ENCODE measurements around the gene ATG2A. TPM values are rescaled to one million over a fixed set of nuclear protein-coding genes. Genes with fewer than 3 reads are reported as not detected.

Gene ATG2A
- total RNA-seq, 1 donor, result 25.7 TPM

DNA sequence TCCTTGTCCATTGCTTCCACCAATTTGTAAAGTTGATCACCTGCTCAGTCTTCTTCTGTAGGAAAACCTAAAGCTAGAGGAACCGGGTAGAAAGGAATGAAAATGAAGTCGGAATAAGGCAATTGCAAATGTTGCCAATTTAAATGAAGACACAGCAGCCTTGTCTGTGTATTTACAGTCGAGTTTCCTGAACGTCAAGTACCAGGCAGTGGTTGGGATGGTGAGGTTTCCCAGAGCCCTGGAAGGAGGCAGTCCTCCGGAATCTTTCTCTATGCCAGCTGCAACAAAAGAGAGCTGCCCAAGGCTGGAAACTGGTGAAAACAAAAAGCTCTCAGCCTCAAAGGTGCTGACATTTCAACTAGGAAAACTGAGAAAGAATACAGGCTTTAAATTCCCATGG lies 37.2 kb upstream of the ATG2A start:
- no peak for DNase-seq (ENCODE audit: insufficient read length, low spot score, missing footprints)
- Histone ChIP-seq H3K4me3 (ENCODE audit: insufficient read depth, low read length) (no peak overlapping the region), H2AFZ (ENCODE audit: low read length) (no peak overlapping the region), H4K20me1 (ENCODE audit: insufficient read depth, low read length) (no peaks in the 10 kb centered on the region), H3K4me1 (ENCODE audit: insufficient read depth, low read length) (no peaks in the 10 kb centered on the region), H3K27ac (ENCODE audit: low read depth, low read length) (no peak overlapping the region), H3K36me3 (ENCODE audit: insufficient read depth, low read length) (no peaks in the 10 kb centered on the region), H3K4me2 (ENCODE audit: insufficient read depth, low read length) (no peak overlapping the region), H3K79me2 (ENCODE audit: insufficient read depth, low read length) (no peaks in the 10 kb centered on the region), H3K9me3 (ENCODE audit: low read depth, low read length) (no peaks in the 10 kb centered on the region), H3K27me3 (ENCODE audit: insufficient read depth, low read length) (peaks cover 25% of the 10 kb centered on the region)
- TF ChIP-seq, protein P1, sequence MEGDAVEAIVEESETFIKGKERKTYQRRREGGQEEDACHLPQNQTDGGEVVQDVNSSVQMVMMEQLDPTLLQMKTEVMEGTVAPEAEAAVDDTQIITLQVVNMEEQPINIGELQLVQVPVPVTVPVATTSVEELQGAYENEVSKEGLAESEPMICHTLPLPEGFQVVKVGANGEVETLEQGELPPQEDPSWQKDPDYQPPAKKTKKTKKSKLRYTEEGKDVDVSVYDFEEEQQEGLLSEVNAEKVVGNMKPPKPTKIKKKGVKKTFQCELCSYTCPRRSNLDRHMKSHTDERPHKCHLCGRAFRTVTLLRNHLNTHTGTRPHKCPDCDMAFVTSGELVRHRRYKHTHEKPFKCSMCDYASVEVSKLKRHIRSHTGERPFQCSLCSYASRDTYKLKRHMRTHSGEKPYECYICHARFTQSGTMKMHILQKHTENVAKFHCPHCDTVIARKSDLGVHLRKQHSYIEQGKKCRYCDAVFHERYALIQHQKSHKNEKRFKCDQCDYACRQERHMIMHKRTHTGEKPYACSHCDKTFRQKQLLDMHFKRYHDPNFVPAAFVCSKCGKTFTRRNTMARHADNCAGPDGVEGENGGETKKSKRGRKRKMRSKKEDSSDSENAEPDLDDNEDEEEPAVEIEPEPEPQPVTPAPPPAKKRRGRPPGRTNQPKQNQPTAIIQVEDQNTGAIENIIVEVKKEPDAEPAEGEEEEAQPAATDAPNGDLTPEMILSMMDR (IDR thresholded peaks at IDR 0.05; ENCODE audit: extremely low read depth, low read depth, low read length), result no peak

DNA sequence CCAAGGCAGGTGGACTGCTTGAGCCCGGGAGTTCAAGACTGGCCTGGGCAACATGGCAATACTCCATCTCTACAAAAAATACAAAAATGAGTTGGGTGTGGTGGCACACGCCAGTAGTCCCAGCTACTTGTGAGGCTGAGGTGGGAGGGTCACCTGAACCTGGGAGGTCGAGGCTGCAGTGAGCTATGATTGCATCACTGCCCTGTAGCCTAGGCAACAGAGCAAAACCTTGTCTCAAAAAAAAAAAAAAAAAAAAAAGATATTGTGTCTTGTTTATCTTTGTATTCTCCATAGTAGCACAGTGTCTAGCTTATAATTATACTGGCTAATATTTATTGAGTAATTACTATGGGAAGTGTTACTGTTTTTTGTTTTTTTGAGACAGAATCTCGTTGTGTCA lies 34.5 kb upstream of the ATG2A start:
- no peaks in the 10 kb centered on the region for H3K79me2 ChIP-seq (ENCODE audit: insufficient read depth, low read length)
- no peak overlapping the region for H2AFZ ChIP-seq (ENCODE audit: low read length)
- no peak for DNase-seq (ENCODE audit: insufficient read length, low spot score, missing footprints)
- no peak overlapping the region for H3K4me3 ChIP-seq (ENCODE audit: insufficient read depth, low read length)
- H3K27me3 ChIP-seq (ENCODE audit: insufficient read depth, low read length), result peaks cover 26% of the 10 kb centered on the region
- H3K4me1 ChIP-seq (ENCODE audit: insufficient read depth, low read length), result no peaks in the 10 kb centered on the region
- no peak overlapping the region for H3K4me2 ChIP-seq (ENCODE audit: insufficient read depth, low read length)
- no peak overlapping the region for H3K27ac ChIP-seq (ENCODE audit: low read depth, low read length)
- no peaks in the 10 kb centered on the region for H4K20me1 ChIP-seq (ENCODE audit: insufficient read depth, low read length)
- TF ChIP-seq, protein P1 (IDR thresholded peaks at IDR 0.05; ENCODE audit: extremely low read depth, low read depth, low read length), result no peak
- no peaks in the 10 kb centered on the region for H3K36me3 ChIP-seq (ENCODE audit: insufficient read depth, low read length)
- H3K9me3 ChIP-seq (ENCODE audit: low read depth, low read length), result no peaks in the 10 kb centered on the region

DNA sequence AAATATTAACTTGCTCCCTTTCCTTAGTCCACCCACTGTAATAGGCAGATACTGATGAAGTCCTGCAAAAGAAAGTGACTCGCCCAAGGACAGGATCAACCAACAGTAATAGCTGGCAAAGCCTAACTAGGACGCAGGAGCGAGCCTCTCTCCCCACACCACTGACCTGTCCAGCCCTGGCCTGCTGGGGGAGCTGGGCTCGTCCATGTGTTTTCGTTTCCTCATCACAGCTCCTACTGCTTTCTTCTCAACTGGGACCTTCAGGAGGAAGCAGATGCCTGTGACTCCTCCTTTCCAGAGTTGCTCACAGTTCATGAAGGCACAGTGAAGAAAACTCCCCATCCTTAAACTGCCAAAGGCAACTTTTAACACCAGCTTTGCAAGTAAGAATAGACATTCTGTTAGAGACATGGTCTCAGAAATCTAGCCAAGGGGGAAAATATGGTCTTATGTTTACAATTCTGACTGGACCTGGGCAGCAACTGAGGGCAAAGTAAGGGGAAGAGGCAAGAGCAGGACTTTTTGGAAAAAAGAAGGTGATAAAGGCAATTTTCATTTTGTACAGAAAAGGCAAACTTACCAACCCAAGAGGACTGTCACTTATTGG lies 30.3 kb upstream of the ATG2A start:
- Histone ChIP-seq H2AFZ (ENCODE audit: low read length) (no peak overlapping the region), H3K36me3 (ENCODE audit: insufficient read depth, low read length) (no peaks in the 10 kb centered on the region), H3K79me2 (ENCODE audit: insufficient read depth, low read length) (no peaks in the 10 kb centered on the region), H3K9me3 (ENCODE audit: low read depth, low read length) (no peaks in the 10 kb centered on the region), H3K4me2 (ENCODE audit: insufficient read depth, low read length) (no peak overlapping the region), H3K27me3 (ENCODE audit: insufficient read depth, low read length) (peaks cover 18% of the 10 kb centered on the region), H3K4me3 (ENCODE audit: insufficient read depth, low read length) (no peak overlapping the region), H4K20me1 (ENCODE audit: insufficient read depth, low read length) (no peaks in the 10 kb centered on the region), H3K4me1 (ENCODE audit: insufficient read depth, low read length) (no peaks in the 10 kb centered on the region), H3K27ac (ENCODE audit: low read depth, low read length) (no peak overlapping the region)
- TF ChIP-seq, protein P1 (IDR thresholded peaks at IDR 0.05; ENCODE audit: extremely low read depth, low read depth, low read length), result no peak
- DNase-seq (ENCODE audit: insufficient read length, low spot score, missing footprints), result peak; percentile 49

DNA sequence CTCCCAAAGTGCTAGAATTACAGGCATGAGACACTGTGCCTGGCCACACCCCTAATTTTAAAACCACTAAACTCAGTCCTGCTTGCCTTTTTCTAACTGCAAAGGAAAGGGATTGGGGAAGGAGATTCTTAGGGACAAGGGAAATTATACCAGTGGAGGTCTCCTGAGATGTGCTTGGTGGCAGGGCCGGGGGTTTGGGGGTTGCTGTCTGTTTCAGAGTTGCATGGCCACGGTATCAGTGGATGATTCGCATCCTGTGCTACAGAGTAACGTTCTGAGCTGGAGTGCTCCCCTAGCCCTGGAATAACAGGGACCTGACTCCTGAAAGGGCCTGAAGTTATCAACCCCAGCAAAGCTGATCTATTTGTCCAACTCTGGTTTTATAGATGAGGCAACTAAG lies 19.5 kb upstream of the ATG2A start:
- DNase-seq (ENCODE audit: insufficient read length, low spot score, missing footprints), result no peak
- Histone ChIP-seq H3K9me3 (ENCODE audit: low read depth, low read length) (no peaks in the 10 kb centered on the region), H3K79me2 (ENCODE audit: insufficient read depth, low read length) (no peaks in the 10 kb centered on the region), H3K27me3 (ENCODE audit: insufficient read depth, low read length) (no peaks in the 10 kb centered on the region), H4K20me1 (ENCODE audit: insufficient read depth, low read length) (no peaks in the 10 kb centered on the region), H3K4me1 (ENCODE audit: insufficient read depth, low read length) (no peaks in the 10 kb centered on the region), H3K27ac (ENCODE audit: low read depth, low read length) (no peak overlapping the region), H3K4me3 (ENCODE audit: insufficient read depth, low read length) (no peak overlapping the region), H3K36me3 (ENCODE audit: insufficient read depth, low read length) (peaks cover 23% of the 10 kb centered on the region), H2AFZ (ENCODE audit: low read length) (no peak overlapping the region), H3K4me2 (ENCODE audit: insufficient read depth, low read length) (no peak overlapping the region)
- TF ChIP-seq, protein P1 (IDR thresholded peaks at IDR 0.05; ENCODE audit: extremely low read depth, low read depth, low read length), result no peak
